NCI-H1930 (cell line): ENCODE measurements around the gene EIF6.

Source experiments
- DNase-seq, 2 experiments: peaks; one replicate each; lab custom pipeline; 2025; lab: John Stamatoyannopoulos, UW

Gene EIF6

DNA sequence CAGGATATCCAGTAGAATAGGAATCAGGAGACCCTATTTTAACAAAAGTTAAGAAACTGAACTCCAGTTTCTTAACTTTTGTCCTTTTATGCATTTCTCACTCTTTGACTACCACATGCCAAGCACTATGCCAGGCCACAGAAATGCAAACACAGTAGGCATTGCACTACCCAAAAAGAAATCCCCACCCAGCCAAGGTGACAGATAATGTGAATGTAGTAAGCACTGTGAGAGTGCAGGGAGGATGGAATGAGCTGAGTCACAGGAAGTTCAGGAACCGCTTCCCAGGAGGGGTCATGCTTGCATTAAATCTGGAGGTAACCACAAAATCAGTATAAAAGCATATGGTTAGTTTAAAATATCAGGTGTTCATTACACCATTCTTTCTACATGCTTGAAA lies 27.7 kb upstream of the EIF6 start:
- no peak for DNase-seq

DNA sequence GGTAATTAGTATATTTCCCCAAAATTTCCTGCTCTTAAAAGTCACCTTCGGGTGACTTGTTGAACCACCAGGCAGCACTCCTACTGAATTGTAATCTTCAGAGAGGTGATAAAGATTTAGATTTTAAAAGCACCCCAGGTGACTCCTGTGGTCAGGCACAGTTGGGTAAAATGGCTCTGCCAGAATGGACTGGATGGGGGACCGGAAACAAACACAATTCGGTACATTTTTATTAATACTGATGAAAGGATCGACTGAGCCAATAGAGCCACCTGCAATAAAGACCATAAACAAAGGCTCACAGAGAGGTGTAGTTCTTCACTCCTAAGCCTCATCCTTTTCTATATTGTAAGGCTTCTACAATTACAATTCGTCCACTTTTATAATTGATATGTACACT lies 27.2 kb upstream of the EIF6 start:
- no peak for DNase-seq

DNA sequence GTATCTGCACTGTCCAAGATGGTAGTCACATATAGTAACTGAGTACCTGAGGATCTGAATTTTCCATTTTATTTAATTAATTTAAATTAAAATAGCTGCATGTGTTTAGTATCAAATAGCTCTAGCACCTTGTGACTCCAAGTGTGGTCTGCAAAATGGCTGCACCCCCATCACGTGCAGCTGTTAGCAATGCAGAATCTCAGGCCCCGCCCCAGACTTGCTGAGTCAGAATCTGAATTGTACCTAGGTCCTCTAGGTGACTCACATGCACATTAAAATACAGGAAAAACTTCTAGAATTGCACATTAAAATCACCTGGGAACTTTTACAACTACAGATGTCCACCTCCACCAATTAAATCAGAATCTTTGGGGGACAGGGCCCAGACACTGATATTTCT lies 26.8 kb upstream of the EIF6 start:
- DNase-seq, result no peak

DNA sequence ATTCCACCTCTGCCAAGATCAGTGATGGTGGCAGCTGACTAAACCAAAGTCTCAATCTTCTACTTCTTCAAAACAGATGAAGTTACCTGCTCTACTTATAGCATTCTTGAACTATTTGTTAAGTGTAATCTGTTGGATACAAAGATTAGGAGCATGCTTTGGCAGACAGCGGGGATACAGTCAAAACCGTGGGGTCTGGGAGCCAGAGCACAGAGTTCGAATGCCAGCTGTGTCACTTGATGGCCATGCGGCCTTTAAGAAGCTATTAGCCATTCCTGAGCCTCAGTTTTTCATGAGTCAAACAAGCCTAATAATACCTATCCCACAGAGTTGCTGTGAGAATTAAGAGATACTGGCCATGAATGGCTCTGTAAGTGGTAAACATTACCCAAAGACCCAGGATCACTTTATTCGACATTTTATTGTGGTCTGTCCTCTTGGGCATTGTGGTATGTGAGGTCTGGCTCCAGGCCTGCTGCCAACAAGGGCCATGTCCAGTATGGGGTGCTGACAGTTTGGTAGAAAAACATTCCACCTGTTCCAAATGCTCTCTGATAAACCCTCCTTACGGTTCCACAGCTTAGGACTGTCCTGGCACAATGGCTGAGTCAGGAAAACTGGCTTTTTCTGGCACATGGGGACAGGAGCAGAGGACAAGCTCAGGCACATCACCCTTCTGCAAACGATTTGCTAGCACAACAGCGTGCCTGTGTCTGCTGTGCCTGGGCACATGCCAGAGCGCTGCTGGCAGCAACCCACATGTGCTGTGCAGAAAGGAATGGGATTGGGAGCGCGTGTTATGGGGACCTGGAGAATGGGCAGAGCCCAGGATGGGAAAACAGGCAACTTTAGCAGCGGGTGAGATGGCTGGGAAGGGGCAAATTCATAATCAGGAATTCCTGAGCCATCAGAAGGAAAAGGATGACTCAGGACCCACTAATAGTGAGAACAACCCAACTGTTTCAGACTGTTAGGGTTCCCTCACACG lies 23.4 kb upstream of the EIF6 start:
- no peak for DNase-seq

DNA sequence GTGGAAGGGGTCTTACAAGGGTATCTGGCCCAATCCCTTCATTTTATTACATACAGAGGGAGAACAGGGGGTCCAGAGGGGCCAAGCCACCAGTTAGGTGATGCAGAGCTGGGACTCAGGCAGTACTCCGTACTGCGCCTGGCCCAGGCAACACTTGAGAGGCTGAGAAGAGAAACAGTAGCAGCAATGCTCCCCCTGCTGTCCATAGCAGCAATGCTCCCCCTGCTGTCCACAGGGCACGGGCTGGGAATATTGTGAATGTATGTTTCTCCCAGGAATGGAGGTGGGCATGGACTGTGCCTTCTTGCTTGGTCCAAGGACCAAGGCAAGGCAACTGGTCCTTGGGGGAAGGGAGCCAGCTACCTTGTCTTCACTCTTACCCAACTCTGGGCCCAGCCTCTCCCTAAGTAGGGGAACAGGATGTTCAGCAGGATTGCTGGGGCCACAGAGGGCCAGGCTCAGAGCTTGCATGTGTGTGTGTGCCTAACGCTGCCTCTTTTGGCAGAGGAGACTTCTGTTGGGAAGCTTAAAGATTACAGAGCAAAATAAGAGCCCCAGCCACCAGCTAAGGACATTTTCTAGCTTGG lies 22.5 kb upstream of the EIF6 start:
- peak in 1 of 2 experiments; percentile 21 for DNase-seq

DNA sequence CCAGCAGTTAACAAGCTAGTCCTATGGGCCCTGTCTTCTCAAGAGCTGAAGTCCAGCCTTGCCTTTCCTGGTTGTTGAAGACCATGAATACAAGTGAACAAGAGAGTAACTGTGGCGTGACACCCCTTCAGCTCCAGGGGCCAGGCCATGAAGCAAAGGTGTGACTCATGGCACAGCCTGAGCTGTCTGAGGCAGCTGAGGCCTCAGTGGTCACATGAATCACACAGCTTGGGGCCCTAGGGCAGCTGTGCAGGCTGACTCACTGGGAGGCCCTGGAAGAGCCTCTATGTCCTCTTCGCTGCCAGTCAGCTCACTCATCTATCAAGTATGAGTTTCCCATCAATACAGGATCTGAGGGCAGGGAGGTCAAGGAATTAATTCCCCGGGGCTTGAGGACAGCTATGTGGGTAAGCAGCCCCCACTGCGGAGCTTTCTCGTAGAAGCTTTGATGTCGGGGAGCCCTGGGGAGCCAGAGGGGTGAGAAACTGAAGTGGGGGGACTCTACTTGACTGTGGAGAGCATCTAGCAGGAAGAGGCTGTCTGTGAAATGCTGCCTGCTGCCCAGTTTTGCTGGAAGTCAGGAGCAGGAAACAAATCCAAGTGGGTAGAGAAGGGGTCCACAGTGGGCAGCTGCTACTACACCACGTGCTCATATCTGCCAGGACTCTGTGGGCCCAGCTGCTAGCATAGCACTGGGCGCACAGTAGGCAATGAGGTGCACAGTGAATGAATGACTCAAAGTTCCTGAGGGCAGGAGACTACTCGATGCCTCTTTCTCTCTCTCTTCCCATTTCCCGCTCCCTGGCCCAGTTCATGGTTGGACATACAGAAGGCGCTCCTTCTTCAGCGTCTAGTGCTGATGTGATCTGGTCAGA lies 21.3 kb upstream of the EIF6 start:
- DNase-seq, result no peak

DNA sequence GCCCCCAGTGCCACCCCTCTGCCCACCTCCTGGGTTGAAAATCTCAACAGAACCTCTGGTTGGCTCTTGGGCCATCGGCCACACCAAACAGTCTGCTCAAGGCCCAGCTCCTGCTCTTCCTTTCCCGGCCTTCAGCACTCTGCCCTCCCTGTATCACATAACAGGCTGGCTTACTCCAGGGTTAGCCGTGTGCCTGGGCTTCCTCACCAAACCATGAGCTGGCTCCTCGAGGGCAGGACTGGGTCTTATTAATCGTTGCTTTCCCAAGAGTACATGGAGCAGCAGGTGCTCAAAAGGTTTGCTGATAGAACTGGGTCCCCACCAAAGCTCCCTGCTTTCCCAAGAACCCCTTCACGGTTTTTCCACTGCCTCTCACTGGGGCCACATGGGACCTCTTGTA lies 20.4 kb upstream of the EIF6 start:
- DNase-seq, result no peak

DNA sequence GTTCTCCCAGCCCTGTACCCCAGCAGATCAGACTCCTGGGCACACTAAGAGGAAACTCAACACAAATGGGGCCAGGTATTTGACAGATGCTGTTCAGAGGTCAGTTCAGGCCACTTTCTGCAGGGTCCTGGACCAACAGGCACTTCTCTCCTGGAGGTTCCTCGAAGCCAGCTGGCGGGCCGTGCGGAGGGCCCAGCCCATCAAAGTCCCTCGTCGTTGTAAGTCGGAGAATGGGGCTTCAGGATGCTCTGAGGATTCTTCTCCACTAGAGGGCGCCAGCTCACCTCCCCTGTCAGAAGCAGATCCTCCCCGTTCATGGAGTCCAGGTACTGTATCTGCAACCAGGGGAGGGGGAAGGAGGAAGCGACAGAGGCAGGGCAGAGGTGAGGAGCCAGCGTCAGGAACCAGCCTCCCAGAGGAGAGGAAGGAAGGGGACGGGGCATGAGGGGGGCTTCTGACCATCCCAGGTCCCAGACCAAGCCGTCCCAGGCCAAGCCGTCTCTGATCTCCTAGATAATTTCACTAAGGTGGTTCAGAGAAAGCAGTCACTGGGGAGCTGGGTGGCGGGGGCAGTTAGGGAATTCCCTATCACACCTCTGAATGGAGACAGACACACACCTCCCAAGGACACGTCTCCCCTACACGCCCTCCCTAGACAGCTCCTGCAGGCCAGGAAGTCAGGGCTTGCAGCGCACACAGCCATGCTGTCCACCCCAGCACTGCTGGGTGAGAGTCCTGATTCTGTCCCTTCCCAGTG lies 19.3 kb upstream of the EIF6 start:
- peak; percentile 80 to 85 for DNase-seq

DNA sequence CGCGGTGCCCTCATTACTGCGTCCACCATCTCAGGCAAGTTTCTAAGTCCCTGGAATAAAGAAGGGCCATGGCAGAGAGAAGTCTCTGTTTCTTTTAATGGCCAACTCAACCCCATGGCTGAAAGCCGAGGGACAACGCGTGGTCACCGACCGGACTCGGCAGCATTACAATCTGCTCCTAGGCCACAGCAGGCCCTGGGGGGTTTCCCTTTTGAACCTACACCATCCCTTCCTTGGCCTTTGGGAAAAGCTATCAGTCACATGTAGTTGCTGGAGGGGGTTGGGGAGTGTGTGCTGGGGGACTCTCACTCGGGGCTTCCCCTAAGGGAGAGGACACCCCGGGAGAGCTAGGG lies 18.8 kb upstream of the EIF6 start:
- no peak for DNase-seq

DNA sequence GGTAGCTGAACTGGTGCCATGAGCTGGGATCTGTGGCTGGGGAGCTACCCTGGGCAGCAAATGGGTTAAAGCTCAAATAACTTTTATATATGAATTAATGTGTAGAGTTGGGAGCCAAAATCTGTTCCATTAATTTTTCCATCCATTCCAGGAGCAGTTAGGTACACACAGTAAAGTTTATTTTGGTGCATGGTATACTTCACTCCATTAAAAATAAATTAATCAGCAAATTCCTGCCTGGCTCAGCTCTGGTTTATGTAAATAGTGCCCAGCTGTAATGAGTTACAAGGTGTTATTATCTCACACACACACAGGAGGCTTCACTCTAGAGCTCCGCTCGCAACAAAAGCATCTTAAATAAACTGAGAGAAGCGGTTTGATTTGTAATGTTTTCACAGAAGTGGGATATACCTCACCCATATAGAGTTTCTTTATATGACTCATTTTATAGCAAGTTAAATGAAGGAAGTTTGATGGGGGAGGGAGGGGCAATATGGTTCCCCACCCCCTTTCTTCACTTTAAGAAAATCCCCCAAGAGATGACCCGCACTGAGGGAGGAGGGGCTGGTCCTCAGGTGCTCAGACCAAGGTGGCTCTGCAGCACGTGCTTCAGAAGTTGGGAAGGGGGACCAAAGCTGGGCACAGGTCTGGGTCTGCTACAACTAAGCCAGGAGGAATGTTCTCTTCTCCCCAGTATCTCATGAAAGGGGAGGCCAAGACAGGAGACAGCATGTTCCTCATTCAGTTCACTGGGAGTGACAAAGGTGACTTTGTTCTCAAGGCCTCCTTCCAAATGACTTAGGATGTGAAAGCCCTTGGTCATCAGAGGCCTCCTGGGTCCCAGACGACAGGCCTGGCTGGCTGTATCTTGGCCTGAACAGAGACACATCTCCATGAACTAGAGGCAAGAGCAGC lies 18.1 kb upstream of the EIF6 start:
- DNase-seq, result no peak

DNA sequence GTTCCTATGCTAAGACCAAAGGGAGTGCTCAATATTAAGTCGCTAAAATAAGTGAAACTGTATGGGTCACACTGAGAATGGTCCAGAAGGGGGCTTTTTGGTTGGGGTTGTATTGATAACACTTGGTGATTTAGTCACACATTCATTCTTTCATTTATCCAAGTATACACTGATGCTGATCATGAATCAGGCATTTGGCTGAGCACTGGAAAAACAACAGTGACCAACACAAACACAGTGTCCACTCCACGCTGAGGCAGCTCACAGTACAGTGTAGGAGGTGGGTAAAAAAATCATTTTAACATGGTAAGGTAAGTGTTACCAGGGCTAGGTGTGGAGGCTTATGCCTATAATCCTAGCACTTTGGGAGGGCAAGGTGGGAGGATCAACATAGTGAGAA lies 16.9 kb upstream of the EIF6 start:
- DNase-seq, result no peak

DNA sequence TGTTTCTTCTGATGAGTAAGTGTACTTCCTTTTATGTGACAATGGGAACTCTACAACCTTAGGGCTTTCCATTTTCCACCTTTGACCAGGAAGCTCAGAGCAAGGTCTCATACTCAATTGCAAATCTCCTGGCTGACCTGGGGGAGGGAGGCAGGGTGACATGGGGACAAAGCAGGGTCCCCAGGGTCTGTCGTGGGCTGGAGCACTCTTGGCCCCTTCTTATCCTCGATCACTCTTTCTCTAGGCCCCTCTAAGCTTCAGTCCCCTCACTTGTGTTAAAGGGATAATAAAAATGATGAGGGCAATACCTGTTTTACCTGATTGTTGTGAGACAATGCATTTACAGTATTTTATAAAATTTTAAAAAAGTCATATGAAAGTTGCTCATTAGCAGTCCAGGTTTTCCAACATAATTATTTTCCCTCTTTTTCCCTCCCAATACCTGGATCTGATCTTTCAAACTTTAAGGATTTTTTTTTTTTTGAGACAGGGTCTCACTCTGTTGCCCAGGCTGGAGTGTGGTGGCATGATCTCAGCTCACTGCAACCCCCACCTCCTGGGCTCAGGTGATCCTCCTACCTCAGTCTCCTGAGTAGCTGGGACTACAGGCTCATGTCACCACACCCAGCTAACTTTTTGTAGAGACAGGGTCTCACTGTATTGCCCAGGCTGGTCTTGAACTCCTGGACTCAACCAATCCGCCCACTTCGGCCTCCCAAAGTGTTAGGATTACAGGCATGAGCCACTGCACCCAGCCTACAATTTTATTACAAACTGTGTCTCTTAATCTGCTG lies 16.1 kb upstream of the EIF6 start:
- DNase-seq, result no peak

DNA sequence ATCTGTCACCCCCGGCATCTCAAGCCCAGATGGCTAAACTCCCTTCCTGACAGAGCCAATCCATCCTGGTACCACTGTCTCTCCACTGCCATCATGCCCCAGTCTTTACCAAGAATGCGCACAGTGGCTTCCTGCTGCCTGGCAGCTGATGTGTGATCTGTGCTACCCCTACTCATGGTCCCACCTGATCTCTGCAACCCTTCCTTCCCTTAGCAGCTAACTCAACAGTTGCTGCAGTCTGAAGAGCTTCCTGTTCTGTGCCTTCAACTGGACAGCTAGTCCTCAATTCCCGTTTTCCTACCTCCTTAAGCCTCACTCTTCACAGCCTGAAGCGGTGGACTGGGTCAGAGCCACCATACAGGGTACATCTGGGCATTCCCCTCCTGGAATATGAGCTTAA lies 15.2 kb upstream of the EIF6 start:
- no peak for DNase-seq

DNA sequence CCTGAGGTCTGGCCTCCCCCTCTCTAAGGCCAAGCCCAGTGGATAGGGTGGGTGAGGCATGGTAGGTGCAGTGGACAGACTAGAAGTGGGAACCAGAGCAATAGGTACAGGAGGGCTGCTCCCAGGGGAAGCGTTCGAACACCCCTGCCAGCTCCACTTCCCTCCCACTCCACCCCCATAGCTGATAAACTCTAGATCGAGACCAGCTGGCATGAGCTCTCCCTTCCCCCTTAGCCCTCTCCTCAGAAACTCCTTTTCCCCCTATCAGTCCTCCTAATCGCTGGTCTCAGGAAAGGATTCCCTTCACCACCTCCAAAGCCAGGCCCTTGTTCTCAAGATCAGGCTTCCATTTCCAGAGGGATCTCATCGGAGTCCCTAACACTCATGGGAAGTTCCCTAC lies 13.7 kb upstream of the EIF6 start:
- DNase-seq, result no peak

DNA sequence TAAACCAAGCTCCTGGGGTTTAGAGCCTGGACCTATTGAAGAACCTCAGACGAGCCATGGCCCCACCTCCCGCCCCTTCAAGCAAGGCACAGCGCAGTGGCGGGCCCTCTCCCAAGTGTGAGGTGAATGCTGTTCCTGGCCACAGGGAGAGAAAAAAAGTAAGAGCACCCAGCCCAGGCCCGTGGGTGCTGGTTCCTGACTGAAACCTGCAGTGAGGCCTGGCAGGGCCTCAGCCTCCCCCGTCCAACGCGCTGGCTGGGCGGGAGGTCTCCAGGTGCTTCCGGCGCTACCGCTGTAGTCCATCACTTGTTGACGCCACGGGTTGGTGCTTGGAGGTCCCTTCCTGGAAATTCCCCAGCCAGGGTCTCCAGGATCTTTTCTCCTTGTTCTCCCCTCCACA lies 13.2 kb upstream of the EIF6 start:
- no peak for DNase-seq

DNA sequence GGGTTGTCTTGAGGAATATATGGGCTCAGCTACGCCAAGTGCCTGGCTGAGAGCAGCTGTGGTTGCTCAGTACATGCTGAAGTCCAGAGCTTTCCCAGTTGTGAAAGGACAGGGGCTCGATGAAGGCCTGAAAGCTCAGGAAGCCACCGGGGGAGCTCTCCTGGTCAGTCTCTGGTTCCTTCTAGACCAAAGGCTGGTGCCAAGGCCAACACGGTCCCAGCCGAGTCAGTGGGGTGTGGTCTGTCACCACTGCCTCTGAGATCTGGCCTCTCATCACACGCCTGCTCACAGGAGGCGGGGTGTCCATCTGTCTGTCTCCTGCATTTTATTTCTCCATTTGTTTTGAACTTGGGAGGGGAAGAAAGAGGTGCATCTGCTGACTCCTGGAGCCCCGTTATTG lies 12.6 kb upstream of the EIF6 start:
- no peak for DNase-seq

DNA sequence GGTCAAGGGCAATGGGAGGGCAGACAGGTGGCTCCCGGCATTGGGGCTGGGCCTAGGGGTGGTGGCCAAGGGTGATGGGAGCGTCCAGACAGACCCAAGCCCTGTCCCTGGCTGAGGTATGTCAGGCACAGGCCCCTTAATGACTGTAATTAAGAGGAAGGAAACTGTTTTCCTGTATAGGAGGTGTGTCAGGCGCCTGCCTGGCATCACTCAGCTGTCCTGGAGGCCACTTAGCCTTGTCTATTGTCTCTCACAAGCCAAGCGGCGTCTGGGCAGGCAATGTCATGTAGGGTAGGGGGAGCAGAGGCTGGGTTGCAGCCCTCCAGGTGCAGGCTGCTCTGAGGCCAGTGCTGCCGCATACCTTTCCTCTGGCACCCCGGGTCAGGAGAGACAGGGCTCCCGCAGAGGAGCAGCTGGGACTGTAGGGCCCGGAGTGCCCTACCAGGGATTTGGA lies 11.6 kb upstream of the EIF6 start:
- no peak for DNase-seq

DNA sequence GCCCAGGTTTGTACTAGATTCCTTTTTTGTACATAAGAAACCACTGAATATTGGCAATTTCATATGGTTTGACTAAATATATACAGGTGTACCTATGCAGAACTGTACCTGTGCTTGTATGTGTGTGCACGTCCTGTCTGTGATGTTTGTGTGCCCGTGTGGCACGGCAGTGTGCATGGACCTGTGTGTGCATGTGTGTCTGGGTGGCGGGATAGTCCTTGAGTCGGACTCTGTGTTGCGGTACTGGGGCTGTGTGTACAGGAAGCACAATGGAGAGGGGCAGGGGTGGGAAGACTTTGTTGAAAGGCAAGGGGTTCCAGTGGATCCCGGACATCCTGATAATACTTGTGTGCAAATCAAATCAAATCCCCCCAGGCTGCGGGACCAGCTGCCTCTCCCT lies 11.1 kb upstream of the EIF6 start:
- no peak for DNase-seq

DNA sequence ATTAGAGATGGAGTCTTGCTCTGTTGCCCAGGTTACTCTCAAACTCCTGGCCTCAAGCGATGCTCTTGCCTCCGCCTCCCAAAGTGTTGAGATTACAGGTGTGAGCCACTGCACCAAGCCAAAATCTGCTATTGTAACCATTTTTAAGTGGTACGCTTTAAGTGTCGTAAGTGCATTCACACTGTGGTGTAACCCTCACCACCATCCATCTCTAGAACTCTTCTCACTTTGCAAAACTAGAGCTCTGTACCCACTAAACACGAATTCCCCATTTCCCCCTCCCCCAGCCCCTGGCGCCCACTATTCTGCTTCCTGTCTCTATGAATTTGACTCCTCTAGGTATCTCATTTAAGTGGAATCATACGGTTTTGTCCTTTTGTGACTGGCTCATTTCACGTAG lies 10.5 kb upstream of the EIF6 start:
- DNase-seq, result no peak

DNA sequence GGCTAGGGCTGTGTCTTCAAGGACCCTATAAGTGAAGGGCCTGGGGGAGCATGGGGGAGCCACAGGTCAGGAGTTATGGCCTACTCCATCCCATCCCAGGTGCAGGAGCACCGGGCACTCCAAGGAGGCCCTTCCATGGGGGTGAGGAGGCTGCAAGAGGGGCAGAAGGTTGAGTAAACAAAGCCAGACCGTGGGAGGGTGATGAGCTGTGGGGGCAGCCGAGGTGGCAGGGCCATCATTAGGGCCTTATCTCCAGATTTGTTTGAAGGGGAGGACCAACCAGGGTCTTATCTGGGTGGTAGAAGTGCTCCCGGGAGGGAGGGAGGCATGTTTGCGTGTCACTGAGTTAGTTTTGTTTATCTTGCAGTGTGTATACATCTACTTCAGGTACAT lies 9.7 kb upstream of the EIF6 start:
- no peak for DNase-seq
